HG03064 (cell line): ENCODE data around the gene MPRIP.

Source experiments
- ATAC-seq: cut with Tn5 transposase; IDR thresholded peaks from one replicate; pipeline ENCODE4 v1.9.1; 2021; ENCODE audit warnings: low read depth; ENCODE audit not compliant: unreplicated experiment

The MPRIP gene

DNA sequence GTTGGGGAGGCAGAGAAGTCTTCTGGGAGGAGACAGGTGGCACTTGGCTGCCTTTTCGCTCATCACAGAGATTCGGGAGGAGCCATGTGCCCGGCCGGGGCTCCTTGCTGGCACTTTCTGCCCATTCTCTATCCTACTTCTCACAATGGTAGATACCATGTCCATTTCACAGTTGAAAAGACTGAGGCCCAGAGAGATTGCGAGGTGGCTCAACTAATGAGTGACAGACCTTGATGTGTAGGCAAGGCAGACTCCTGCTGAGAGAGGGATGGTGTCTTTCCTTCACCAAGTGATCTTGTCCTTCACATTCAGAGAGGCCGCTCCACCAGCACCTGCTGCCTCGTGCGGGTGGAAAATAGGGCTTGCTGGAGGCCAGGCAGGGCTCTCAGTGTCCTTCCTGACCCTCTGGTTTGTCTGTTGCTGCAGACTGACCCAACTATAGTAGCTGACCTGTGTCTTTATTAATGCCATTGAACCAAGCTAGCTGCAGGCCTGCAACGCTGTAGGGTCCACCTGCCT is 42.1 kb downstream of the MPRIP start:
- ATAC-seq, result no peak

DNA sequence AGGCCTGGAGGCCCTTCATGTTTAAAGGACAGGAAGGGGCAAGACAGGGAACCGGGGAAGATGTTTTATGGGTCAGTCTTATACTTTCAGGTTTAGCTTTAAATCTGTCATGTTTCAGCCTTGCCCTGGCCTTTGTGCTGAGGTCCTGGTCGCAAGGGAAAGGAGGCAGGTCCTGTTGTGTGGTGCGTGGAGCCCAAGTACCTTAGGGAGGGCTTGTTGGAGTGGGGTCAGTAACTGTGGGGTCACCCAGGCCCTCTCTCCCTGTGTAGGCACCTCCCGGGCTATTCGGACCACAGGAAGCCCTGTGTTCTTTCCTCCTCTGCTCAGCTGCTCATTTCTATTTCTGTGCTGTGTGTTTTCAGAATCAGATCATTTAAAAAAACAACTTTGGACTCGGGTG is 42.7 kb downstream of the MPRIP start:
- ATAC-seq, result no peak

DNA sequence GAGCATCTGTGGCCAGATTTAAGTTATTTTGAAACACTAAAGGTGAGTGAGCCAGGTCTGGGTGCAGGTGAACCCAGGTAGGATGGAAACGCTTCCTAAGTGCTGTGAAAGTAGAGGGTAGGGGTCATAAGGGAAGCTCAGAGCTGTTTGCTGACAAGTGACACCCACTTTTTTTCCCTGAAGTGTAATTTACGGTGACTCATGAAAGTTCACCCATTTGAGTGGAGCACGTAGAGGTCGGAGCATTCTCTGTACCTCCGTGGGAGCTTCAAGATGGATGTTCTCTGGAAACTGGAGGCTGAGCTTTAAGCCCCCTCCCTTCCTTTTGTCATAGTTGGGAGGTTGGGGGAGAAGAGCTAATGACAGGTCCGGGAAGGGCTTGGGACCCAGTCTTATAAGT is 44.3 kb downstream of the MPRIP start:
- no peak for ATAC-seq

DNA sequence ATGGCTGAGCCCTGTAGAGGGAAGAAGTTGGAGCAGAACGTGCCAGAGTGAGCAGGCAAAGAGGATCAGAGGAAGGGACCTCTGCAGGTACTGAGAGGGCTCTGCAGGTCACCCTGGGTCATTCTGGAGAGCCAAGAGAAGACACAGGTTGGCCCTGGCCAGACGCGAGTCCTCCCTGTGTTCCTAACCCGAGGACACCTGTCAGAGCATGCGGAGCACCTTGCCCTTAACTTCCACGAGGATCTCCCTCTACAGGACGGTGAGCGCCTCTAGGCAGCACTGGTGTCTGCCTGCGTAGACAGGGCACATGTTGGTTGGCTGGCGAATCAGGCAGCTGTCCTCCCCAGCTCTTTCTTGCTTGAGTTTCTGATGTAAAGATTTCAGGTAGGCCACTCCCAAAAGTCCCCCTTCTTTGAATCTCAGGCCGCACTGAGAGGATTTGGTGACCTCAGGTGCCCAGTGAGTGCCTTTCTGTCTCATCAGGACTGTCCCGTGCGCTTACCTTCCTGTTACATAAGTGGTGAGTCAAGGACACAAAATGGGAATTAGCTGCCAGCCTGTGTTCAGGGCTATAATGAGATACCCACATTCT is 45.3 kb downstream of the MPRIP start:
- ATAC-seq, result no peak

DNA sequence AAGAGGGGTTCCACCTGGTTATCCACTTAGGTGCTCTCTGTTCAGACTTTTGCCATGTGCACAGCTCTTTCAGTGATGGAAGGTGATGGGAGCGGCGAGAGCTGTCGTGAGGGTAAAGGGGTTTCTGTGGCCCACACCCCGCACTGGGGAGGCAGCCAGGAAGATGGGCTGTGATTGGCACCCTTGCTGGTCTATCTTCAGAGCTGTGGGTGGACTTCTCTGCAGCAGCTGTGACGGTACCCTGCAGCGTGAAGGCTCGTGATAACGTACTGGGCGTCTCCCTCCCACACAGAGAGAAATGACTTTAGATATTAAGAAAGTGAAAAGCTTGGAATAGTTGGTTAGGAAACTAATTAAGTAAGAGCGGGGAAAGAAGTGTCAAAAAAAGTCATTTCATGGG is 45.8 kb downstream of the MPRIP start:
- no peak for ATAC-seq

DNA sequence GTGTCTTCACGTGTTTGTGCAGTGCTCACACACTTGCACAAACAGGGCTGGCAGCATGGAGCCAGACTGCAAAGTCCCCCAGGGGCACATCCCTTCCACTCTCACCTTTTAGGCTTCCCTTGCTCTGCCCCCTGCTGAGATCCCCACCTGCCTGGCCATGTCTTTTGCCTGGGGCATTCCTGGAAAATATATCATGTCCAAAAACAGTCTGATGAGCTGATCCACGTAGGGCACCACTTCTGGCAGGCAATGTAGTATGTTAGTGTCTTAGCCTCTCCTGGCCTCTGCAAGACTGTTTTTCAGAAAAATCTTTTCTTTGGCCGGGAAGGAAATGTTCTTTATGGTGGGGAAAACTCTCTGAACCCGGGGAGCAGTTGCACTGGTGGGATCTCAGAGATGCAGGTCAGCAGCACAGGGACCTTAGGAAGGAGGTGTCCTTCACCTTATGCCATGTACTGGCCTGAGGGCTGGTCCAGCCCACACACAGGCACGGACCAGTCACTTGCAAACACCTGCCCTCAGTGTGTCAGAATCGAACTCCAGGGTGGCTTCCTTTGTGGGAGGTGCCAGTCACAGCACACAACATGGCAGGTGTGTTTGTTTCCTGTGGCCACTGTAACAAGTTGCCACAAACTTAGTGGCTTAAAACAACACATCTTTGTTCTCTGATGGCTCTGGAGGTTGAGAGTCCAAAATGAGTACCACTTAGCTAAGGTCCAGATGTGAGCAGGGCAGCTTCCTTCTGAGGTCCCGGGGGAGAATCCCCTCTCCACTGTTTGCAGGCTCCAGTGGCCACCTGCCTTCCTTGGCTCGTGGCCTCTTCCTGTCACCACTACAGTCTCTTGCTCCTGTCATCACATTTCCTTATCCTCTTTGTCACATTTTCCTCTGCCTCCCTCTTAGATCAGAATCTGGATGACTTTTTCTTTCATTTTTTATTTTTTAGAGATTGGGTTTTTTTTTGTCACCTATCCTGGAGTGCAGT is 46.6 kb downstream of the MPRIP start:
- no peak for ATAC-seq

DNA sequence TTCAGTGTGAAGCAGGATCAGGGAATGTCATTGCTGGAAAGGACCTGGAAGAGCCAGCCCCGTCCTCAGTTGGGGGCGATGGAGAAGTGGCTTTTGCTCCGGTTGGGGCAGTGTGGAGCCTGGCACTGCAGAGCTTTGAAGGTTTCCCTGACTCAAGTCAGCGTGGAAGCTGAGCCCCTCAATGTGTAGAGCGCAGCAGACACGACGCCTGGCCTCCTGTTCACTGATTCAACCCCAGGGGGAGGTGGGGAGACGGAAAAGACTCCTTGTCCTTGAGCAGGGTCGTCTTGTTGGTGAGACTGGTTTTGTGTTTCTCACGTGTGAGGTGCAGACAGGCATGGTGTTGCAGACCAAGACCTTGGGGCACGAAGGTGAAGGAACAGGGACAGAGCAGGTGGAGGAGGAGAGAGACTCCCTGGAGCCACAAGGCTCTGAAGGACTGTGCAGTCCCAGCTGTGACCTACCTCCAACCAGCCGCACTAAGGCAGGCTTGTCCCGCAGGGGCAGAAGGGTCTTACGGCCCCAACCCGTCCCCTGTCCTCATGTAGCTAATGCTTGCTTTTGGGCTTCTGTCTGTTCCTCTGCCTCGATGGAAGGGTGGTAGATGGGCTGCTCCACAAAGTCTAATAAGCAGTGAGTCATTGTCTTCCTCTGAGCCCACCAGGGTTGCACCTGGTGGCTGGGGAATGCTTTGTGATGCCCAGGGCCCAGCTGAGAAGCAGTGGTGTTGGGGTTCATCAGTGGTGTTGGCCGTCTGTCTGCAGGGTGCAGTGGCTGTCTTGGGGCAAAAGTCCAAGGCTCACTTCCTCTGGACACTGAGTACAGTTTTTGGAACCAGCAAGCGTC is 47.8 kb downstream of the MPRIP start:
- no peak for ATAC-seq

DNA sequence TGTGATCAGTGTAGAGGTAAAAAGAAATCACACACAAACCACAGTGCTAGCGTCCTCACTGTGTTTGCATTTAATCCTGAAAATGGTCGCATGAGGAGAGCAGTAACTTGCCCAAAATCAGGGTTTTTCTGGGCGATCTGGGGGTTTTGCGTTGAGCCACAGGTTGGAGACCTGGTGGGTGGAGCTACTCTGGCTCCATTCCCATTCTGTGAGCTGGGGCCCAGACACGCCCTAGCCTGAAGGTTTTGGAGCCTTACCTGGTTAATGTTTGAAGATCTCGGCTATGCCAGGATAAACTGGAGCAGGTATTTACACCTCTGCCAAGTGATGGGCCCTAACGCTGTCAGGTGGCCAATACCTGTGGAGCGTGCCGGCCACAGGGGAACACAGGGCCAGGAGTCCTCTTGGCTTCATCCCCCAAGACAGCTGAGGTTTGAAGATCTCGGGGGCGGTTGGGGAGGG is 48.4 kb downstream of the MPRIP start:
- no peak for ATAC-seq

DNA sequence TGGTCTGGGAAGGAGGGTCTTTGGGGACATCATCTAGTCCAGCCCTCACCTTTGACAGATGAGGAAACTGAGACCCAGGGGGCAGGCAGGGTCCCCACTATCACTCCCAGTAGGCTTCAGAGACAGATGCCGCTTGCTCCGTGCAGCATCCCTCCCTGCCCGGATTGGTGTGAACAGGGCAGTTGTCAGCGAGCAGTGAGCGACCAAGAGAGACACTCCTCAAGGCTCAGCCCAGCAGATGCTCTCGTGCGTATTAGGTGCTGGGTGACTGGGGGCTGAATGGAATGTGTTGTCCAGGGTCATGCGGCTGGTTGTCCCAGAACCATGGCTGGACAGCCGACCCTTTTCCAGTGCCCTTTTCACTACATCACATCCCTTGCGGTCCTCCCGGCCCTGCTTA is 49.0 kb downstream of the MPRIP start:
- no peak for ATAC-seq

DNA sequence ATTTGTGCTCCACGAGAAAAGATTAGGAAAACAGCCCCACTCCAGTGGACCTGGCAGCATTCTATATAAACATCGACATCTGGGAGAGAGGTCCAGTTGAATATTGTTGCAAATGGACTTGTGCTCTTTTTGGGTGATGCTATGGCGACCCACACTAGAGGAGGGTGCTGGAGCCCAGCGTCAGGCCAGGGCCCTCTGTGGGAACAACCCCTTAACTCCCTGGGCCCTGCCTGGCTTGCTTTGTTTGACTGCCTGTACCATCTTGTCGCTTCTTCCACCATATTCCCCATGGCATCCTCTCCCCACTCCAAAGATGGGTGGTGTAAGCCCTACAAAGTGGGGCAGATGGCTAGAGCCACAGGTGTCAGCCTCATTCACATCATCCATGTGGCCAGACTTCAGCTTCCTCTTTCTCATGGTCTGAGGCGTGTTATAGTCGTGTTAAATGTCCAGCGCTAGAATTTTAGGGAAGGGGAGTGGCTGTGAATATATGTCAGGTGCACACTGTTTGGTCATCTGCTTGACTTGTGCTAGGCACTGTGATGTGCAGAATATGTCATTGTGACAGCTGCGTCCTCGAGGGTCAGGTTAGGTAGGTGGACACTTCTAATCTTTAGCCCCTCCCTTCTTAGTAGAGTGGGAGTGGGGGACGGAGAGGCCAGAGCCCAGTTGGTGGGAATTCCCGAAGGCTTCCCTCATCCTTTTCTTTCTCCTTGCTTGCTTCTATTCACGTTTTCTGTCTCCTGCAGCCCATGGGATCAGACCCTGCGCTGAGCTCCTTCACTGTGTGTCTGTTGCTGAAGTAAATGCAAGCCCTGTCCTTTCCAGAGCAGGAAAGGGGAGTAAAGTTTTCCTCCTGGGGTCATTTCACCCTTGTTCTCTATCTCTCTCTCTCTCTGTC is 49.8 kb downstream of the MPRIP start:
- ATAC-seq, result no peak

DNA sequence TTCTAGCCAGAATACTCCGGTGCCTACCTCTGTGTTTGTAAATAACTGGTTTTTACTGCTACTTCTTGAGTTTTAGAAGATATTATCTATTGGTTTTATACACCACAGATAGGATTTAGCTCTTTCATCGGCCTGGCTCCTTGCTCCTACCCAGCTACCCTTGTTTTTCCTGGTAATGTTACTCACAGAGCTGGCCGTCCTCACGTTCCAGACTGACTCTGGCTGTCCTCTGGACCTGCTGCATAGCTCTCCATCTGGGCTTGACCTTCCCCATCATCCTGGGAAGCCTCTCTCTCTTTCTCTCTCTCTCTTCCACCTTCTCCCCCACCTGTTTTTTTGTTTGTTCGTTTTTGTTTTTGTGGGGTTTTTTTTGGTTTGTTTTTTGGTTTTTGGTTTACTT is 51.5 kb downstream of the MPRIP start:
- no peak for ATAC-seq

DNA sequence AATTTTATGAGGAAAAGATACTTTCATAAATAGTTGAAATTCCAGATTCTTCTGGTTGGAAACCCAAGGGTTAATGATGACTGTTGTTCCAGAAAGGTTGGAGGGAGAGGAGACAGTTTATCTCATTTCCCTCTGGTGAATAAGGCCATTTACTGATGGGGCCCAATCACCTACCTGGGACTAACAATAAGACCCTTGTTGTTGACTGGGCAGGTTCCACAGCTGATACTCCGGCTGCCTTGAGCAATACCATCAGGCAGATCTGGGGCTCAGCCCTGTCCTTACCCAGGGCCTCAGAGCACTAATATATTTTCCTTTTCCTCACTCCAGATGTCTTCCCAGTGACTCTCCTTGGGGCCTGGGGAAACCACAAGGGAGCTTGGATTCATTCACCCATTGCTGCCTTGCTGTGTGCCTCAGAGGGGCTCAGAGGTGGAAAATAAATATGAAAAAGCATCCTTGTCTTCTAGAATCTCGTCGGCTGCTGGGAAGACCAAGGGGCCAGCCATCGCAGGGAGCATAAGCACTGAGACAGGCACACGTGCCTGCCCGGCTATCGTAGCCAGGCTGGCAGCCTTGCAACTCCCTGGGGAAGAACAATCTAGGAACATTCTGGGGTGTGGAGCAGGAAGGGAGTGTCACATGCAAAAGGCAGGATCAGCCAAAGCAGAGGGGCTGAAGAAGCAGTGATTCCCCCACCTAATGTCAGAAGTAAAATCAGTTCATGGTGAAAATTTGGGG is 54.4 kb downstream of the MPRIP start:
- ATAC-seq, result no peak

DNA sequence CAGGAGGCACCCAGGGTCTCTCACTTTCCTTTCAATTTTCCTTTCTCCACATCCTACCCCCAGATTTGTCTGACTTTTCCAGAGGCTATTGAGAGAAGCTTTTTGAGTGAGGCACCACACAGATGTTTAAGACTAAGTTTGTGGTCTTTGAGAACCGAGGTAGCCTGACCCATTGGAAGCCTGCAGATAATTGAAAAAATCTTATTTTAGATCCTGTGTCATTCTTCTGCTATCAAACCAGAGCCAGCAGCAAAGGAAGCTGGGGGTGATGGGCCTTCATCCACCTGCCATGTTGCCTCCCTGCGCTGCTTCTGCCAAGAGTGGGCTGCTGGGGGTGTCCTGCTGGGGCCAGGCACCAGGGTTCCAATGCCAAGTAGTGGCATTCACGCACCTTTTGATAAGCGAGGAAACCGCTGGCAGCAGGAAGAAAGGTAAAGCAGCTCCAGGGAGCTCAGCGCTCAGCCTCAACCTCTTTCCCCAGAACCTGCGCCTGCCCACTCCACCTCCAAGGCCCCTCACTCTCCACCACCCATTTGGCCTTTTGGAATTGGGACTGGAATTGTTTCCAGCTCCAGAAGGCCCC is 55.6 kb downstream of the MPRIP start:
- no peak for ATAC-seq

DNA sequence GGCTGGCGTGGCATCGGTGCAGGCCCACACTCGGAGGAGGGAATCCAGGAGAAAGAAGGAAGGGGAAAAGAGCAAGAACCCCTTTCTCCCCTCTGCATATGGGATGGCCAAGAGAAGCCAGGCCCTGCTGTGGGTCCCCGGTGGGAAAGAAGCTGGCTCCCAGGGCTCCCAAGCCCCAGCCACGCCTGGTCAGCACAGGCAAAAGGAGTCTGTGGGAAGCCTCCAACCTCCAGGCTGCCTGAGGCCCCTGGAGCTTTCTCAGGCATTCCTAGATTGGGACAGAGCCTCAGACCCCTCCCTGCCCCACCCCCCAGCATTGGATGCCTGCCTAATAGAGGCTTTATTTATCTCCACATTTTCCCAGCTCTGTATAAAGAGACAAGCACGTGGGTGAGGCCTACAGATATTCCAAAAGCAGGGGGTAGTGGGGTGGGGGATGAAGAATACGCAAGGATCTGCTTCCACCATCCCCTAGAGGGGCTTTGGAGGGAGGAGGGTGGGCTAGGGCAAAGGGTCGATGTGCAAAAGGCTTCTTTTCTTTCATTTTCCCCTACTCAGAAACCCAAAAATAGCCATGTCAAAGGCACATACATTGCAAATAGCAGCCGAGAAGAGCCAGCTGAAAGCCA is 56.4 kb downstream of the MPRIP start:
- no peak for ATAC-seq

DNA sequence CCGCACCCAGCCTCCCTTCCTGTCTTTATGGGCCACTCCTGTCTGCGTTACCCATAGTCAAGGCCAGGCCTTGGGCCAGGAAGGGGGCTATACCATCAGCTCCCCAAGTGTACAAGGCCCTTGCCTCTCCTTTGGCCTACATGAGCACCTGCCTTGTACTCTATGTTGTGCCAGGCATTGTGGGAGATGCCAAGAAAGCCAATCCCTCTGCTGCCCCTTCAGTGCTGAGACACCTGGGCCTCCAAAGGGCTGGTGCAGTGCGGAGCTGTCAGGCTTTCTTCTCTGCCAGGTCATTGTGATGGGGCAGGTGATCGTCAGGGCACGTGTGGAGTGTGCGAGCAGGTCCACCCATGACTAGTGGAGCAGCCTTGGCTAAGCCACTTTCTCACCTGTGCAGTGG is 59.9 kb downstream of the MPRIP start:
- no peak for ATAC-seq

DNA sequence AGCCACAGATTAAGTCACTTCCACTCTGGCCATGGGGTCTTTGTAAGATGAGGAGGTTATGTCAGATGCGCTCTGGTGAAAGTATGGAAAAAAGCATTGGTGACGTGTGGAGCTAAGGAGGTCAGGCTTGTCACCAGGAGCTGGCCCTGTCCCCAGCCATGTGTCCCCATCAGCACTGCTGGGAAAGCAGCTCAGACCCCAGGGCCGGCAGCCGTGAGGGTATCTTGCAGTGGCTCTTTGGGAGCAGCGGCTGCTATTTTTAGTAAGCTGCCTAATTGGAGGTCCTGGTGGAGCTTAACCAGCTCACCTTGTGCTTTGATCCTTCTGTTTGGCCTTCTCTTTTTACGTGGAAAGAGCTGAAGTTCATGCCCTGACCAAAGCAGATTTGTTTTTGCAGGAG is 60.9 kb downstream of the MPRIP start:
- no peak for ATAC-seq

DNA sequence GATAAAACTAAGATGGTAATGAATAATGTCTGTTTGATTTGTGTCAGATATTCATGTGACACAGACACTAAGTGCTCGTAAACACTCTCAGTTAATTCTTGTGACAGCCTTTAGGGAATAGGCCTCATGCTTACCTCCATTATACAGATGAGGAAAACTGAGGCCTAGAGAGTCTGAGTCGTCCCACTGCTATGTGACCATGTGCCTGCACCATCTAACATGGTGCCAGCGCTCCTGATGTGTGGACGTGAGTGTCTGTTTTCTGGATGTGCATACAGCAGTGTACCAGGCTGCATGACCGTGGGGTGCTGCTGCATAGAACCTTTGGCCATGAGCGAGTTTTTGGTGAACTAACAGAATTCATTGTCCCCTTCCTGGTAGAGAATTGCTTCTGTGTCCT is 61.8 kb downstream of the MPRIP start:
- no peak for ATAC-seq

DNA sequence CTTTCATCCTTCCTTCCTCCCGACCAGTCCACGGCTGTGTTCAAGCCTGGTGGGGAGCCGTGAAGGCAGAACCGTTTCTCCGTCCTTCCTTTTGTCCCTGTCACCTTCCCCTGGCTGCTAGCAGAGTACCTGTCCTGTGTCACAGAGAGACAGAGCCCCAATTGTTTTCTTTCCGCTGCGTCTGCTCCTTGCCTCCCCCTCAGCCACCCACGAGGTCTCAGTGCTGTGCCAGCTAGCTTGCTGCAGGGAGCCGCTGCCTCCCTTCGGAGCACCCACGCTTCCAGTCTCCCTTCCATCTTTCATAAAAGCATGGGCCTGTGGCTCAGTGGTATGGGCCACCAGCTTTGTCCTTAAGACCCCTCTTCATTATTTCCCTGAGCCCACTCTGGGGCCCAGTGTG is 62.2 kb downstream of the MPRIP start:
- no peak for ATAC-seq
